Measurements from ENCODE around the gene BPGM.
A peak's percentile ranks its signal among the peaks of the same experiment; 100 is the strongest.
"Not testable (repeated sequence)": the region's sequence is repeated elsewhere in the genome, so short reads cannot be mapped to it uniquely, and the experiment has no call there.

BPGM gene

GRCh38 chr7:134685250-134685649 is 38.6 kb downstream of the BPGM start:
- Mint-ChIP-seq H3K4me3 (no peak overlapping the region), H3K9me3 (no peaks in the 10 kb centered on the region), H3K36me3 (ENCODE audit: low read depth) (peaks cover 5% of the 10 kb centered on the region), H3K27ac (no peak overlapping the region), H3K27me3 (ENCODE audit: low read depth, poor library complexity) (peaks cover 10% of the 10 kb centered on the region), H3K4me1 (no peaks in the 10 kb centered on the region)
- DNase-seq, result no peak
- no peak for TF ChIP-seq CTCF (IDR thresholded peaks at IDR 0.05)

DNA sequence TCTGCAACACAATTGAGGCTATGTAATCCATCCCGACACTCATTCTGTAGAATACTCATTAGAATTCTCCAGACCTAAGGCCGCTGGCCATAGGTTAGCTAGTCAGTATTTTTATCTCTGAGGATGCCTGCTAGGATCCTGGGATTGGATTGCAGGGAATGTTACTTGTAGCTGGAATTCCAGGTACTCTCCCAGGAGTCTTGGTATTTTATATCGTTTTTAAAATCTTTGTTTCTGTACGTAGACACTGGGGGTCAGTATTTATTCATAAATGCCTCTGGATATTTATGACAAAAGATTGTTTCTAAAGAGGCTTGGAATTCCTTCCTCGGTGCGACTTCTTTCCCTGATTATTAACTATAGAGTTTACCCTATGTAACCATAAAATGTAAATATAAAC is 40.1 kb downstream of the BPGM start:
- peaks cover 10% of the 10 kb centered on the region for H3K27me3 Mint-ChIP-seq (ENCODE audit: low read depth, poor library complexity)
- no peak for TF ChIP-seq CTCF (IDR thresholded peaks at IDR 0.05)
- no peaks in the 10 kb centered on the region for H3K36me3 Mint-ChIP-seq (ENCODE audit: low read depth)
- DNase-seq, result no peak
- H3K4me1 Mint-ChIP-seq, result peaks cover 2% of the 10 kb centered on the region
- H3K27ac Mint-ChIP-seq, result no peak overlapping the region
- H3K9me3 Mint-ChIP-seq, result no peaks in the 10 kb centered on the region
- no peak overlapping the region for H3K4me3 Mint-ChIP-seq

- H3K4me3 Mint-ChIP-seq; H3K9me3 Mint-ChIP-seq; H3K27ac Mint-ChIP-seq; H3K36me3 Mint-ChIP-seq (ENCODE audit: low read depth); H3K4me1 Mint-ChIP-seq; DNase-seq: not testable (repeated sequence)
- peaks cover 10% of the 10 kb centered on the region for H3K27me3 Mint-ChIP-seq (ENCODE audit: low read depth, poor library complexity)
These were observed 42.9 kb downstream of the BPGM start for GRCh38 chr7:134689550-134689949.

DNA sequence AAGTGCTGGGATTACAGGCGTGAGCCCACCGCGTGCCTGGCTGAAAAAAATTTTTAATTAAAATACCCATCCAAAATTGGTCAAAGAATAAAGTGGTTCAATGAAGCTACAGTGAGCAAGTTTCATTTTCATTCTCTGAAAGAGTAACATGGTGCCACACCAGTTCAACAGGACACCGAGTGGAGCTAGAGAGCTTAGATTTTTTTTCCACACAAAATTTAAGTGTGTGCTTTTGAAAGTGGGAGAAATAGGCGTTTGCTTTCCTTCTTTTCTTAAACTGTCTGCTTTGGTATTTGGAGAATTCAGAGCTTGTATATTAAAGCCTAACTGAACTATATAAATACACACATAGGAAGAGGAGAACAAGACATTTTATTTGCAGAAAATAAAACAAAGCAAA is 43.4 kb downstream of the BPGM start:
- no peak overlapping the region for H3K27ac Mint-ChIP-seq
- no peaks in the 10 kb centered on the region for H3K9me3 Mint-ChIP-seq
- no peak for DNase-seq
- peaks cover 7% of the 10 kb centered on the region for H3K27me3 Mint-ChIP-seq (ENCODE audit: low read depth, poor library complexity)
- H3K4me3 Mint-ChIP-seq, result no peak overlapping the region
- H3K36me3 Mint-ChIP-seq (ENCODE audit: low read depth), result no peaks in the 10 kb centered on the region
- peak; percentile 14 for TF ChIP-seq CTCF (IDR thresholded peaks at IDR 0.05)
- H3K4me1 Mint-ChIP-seq, result peaks cover 5% of the 10 kb centered on the region

DNA sequence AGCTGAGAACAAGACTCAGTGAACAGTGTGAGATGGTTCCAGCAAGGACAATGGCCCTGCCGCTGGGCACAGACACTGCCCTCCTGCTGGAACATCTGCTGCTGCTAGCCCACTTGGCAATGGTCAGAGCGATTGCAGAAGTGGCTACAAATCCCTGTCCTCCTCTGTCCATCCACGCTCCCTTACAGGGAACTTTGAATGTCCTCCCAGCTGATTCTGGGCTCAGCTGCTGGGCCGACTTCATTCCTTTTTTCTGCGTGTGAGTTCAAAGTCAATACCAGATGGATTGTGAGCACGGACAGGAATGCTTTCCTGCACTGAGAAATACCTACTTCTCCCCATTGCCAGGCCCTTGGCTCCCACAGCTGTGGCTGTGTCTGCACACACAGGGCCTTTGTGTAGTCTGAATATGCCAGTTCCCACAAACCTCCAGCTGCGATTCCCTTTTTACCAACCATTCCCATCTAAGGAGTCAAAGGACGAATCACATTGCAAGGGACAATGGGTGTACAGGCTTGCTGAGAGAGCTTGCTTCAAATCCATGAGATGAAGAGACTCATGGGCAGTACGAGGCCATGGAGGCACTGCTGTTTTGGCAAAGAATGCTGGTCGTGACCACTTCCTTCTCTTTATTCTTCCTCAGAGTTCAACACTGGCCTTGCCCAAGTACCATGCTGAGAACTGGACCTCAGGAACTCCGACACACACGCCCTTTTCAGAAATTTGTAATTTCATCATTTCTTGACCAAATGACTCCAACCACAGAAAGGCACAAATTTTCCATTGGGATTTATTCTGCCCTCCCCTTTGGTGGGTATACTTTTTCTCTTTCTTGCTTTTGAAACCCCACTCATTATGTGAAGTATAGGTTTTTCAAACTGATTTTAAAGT is 44.2 kb downstream of the BPGM start:
- Mint-ChIP-seq H3K9me3 (no peaks in the 10 kb centered on the region), H3K4me3 (no peak overlapping the region), H3K4me1 (peaks cover 5% of the 10 kb centered on the region), H3K27me3 (ENCODE audit: low read depth, poor library complexity) (peaks cover 7% of the 10 kb centered on the region), H3K36me3 (ENCODE audit: low read depth) (no peaks in the 10 kb centered on the region), H3K27ac (no peak overlapping the region)
- no peak for TF ChIP-seq CTCF (IDR thresholded peaks at IDR 0.05)
- DNase-seq, result no peak

DNA sequence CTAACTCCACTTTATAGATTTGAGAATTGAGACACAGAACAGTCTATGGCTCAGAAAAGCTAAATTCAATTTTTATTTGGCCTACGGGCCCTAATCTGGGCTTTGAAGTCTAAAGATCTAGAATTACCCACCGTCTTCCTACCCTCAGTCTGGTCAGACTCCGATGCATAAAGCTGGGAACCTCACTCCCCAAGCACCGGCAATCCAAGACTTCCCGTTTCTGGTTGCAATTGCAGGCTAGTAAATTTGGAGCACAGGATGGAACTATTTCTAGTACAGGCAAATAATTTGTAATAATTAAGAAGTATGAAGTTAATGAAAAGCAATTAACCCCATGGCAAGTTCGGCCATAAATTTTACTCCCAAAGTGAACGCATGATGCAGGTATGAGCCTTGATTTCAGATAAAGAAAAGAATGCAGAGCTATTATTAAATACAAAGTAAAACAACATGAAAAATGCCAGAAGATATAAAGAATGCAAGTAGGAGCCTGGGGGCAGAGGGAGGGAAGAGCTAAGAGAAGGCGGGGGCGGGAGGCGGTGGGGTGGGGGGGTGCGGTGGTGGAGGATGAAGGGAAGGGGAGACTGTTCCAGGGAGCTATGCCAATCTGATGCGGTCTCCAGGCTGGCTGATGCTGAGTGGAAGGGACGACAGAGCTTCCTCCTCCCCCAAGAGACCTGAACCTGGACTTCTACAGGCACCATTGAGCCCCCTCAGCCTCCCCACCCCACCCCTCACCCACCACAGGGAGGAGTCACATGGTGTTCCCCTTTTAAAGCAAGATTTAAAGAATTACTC is 45.1 kb downstream of the BPGM start:
- Mint-ChIP-seq H3K4me3 (no peak overlapping the region), H3K27ac (no peak overlapping the region), H3K9me3 (no peaks in the 10 kb centered on the region), H3K4me1 (peaks cover 5% of the 10 kb centered on the region), H3K27me3 (ENCODE audit: low read depth, poor library complexity) (peaks cover 7% of the 10 kb centered on the region), H3K36me3 (ENCODE audit: low read depth) (no peaks in the 10 kb centered on the region)
- no peak for TF ChIP-seq CTCF (IDR thresholded peaks at IDR 0.05)
- DNase-seq, result no peak
